Parathyroid adenoma (tissue), 2 donors: ENCODE data around the gene TAGLN.

Experiments
- H2AFZ ChIP-seq: fragments of 300-600 bp; sonication (generic); one replicate; pipeline ENCODE4 v1.7.0; 2017; ENCODE audit warnings: antibody characterized with exemption, mild to moderate bottlenecking
- H3K27ac ChIP-seq: fragments of 300-600 bp; sonication (generic); one replicate; pipeline ENCODE4 v1.7.0; 2017
- H3K27me3 ChIP-seq: fragments of 300-600 bp; sonication (generic); one replicate; pipeline ENCODE4 v1.7.0; 2017; ENCODE audit warnings: low read length; ENCODE audit not compliant: control insufficient read depth, insufficient read depth
- H3K36me3 ChIP-seq: fragments of 300-600 bp; sonication (generic); one replicate; pipeline ENCODE4 v1.7.0; 2017; ENCODE audit warnings: low read length; ENCODE audit not compliant: control insufficient read depth, insufficient read depth
- H3K4me1 ChIP-seq: fragments of 300-600 bp; sonication (generic); one replicate; pipeline ENCODE4 v1.7.0; 2017; ENCODE audit warnings: control low read depth
- H3K4me2 ChIP-seq: fragments of 300-600 bp; sonication (generic); one replicate; pipeline ENCODE4 v1.7.0; 2017; ENCODE audit warnings: low read length
- H3K4me3 ChIP-seq: fragments of 300-600 bp; sonication (generic); one replicate; pipeline ENCODE4 v1.7.0; 2017; ENCODE audit warnings: low read depth, low read length
- H3K79me2 ChIP-seq: fragments of 300-600 bp; sonication (generic); one replicate; pipeline ENCODE4 v1.7.0; 2017; ENCODE audit warnings: control low read depth
- H3K9ac ChIP-seq: fragments of 300-600 bp; sonication (generic); one replicate; pipeline ENCODE4 v1.7.0; 2017; ENCODE audit warnings: mild to moderate bottlenecking
- H3K9me3 ChIP-seq: fragments of 300-600 bp; sonication (generic); one replicate; pipeline ENCODE4 v1.7.0; 2017; ENCODE audit warnings: low read length; ENCODE audit not compliant: control insufficient read depth
- CTCF ChIP-seq: fragments of 300-600 bp; sonication (generic); IDR thresholded peaks from one replicate; pipeline ENCODE4 v1.7.0; 2017; ENCODE audit warnings: antibody characterized with exemption, mild to moderate bottlenecking
- donor health status: primary hyperparathyroidism.

The TAGLN gene

GRCh38 chr11:117200813-117201657, 1.9 kb downstream of the TAGLN start:
- no peaks in the 10 kb centered on the region for H3K36me3 ChIP-seq
- H3K27me3 ChIP-seq: no peaks in the 10 kb centered on the region
- H2AFZ ChIP-seq: no peak overlapping the region
- H3K79me2 ChIP-seq: no peaks in the 10 kb centered on the region
- H3K9ac ChIP-seq: no peak overlapping the region
- no peaks in the 10 kb centered on the region for H3K4me1 ChIP-seq
- H3K9me3 ChIP-seq: no peaks in the 10 kb centered on the region
- no peak overlapping the region for H3K4me2 ChIP-seq
- no peak for TF ChIP-seq CTCF
- no peak overlapping the region for H3K4me3 ChIP-seq
- no peak overlapping the region for H3K27ac ChIP-seq

- Histone ChIP-seq H3K79me2 (no peaks in the 10 kb centered on the region), H3K9ac (no peak overlapping the region), H3K4me1 (no peaks in the 10 kb centered on the region), H3K27me3 (no peaks in the 10 kb centered on the region), H3K4me2 (no peak overlapping the region), H2AFZ (no peak overlapping the region), H3K27ac (no peak overlapping the region), H3K9me3 (no peaks in the 10 kb centered on the region), H3K36me3 (no peaks in the 10 kb centered on the region), H3K4me3 (no peak overlapping the region)
- no peak for TF ChIP-seq CTCF
Measured at GRCh38 chr11:117201658-117202305, 2.6 kb downstream of the TAGLN start.

GRCh38 chr11:117202386-117203068, 3.4 kb downstream of the TAGLN start:
- H2AFZ ChIP-seq: no peak overlapping the region
- H3K27me3 ChIP-seq: no peaks in the 10 kb centered on the region
- no peaks in the 10 kb centered on the region for H3K4me1 ChIP-seq
- H3K4me2 ChIP-seq: no peak overlapping the region
- no peak overlapping the region for H3K27ac ChIP-seq
- H3K9me3 ChIP-seq: no peaks in the 10 kb centered on the region
- no peaks in the 10 kb centered on the region for H3K36me3 ChIP-seq
- H3K4me3 ChIP-seq: no peak overlapping the region
- no peak overlapping the region for H3K9ac ChIP-seq
- H3K79me2 ChIP-seq: no peaks in the 10 kb centered on the region
- no peak for TF ChIP-seq CTCF

- Histone ChIP-seq H3K27me3 (no peaks in the 10 kb centered on the region), H2AFZ (no peak overlapping the region), H3K4me2 (no peak overlapping the region), H3K9ac (no peak overlapping the region), H3K36me3 (no peaks in the 10 kb centered on the region), H3K4me3 (no peak overlapping the region), H3K79me2 (no peaks in the 10 kb centered on the region), H3K9me3 (no peaks in the 10 kb centered on the region), H3K27ac (no peak overlapping the region), H3K4me1 (no peaks in the 10 kb centered on the region)
- no peak for TF ChIP-seq CTCF
Measured at GRCh38 chr11:117203069-117203407, 3.9 kb downstream of the TAGLN start.
